Activated T-helper 9 cell treated with anti-CD3 and anti-CD28 coated beads, Interleukin-2, amount 50 U/mL, for 16 hours (primary cell): Measurements from ENCODE around the gene PLA2G4D.

Experiments used
- DNase-seq: peaks from one replicate; pipeline ENCODE4 v3.0.0-alpha.2; 2020; ENCODE audit warnings: low read depth

Gene PLA2G4D

GRCh38 chr15:42071717-42072116, 22.6 kb downstream of the PLA2G4D start:
- DNase-seq, result no peak

GRCh38 chr15:42070976-42071350, 23.4 kb downstream of the PLA2G4D start:
- DNase-seq, result no peak

GRCh38 chr15:42070279-42070975, 23.9 kb downstream of the PLA2G4D start:
- no peak for DNase-seq

- DNase-seq, result no peak
These were observed 24.7 kb downstream of the PLA2G4D start for GRCh38 chr15:42069496-42070278.

- no peak for DNase-seq
These were observed 25.3 kb downstream of the PLA2G4D start for GRCh38 chr15:42069025-42069424.

- no peak for DNase-seq
These were observed 25.8 kb downstream of the PLA2G4D start for GRCh38 chr15:42068601-42069000.

- DNase-seq, result no peak
These were observed 27.5 kb downstream of the PLA2G4D start for GRCh38 chr15:42066764-42067415.

- no peak for DNase-seq
These were observed 28.9 kb downstream of the PLA2G4D start for GRCh38 chr15:42065468-42065867.

GRCh38 chr15:42065033-42065432, 29.3 kb downstream of the PLA2G4D start:
- DNase-seq, result no peak

GRCh38 chr15:42064271-42064670, 30.1 kb downstream of the PLA2G4D start:
- no peak for DNase-seq

GRCh38 chr15:42063122-42063848, 31.1 kb downstream of the PLA2G4D start:
- no peak for DNase-seq

- no peak for DNase-seq
These were observed 32.0 kb downstream of the PLA2G4D start for GRCh38 chr15:42062284-42062806.

GRCh38 chr15:42060797-42061196, 33.6 kb downstream of the PLA2G4D start:
- no peak for DNase-seq

GRCh38 chr15:42060477-42060763, 33.9 kb downstream of the PLA2G4D start:
- DNase-seq, result no peak

GRCh38 chr15:42059661-42060476, 34.5 kb downstream of the PLA2G4D start:
- peak; percentile 60 for DNase-seq

- no peak for DNase-seq
These were observed 35.6 kb downstream of the PLA2G4D start for GRCh38 chr15:42058791-42059190.

GRCh38 chr15:42057799-42058646, 36.3 kb downstream of the PLA2G4D start:
- no peak for DNase-seq

GRCh38 chr15:42056934-42057798, 37.2 kb downstream of the PLA2G4D start:
- peak; percentile 41 for DNase-seq

- no peak for DNase-seq
These were observed 40.4 kb downstream of the PLA2G4D start for GRCh38 chr15:42053914-42054313.

GRCh38 chr15:42053010-42053409, 41.4 kb downstream of the PLA2G4D start:
- no peak for DNase-seq
